ENCODE data around the gene SRC. TPM values are rescaled to one million over a fixed set of nuclear protein-coding genes. Genes with fewer than 3 reads are reported as not detected.

The SRC gene
- total RNA-seq, 2 donors from 2014 or later: 25.9 to 35.3 TPM

DNA sequence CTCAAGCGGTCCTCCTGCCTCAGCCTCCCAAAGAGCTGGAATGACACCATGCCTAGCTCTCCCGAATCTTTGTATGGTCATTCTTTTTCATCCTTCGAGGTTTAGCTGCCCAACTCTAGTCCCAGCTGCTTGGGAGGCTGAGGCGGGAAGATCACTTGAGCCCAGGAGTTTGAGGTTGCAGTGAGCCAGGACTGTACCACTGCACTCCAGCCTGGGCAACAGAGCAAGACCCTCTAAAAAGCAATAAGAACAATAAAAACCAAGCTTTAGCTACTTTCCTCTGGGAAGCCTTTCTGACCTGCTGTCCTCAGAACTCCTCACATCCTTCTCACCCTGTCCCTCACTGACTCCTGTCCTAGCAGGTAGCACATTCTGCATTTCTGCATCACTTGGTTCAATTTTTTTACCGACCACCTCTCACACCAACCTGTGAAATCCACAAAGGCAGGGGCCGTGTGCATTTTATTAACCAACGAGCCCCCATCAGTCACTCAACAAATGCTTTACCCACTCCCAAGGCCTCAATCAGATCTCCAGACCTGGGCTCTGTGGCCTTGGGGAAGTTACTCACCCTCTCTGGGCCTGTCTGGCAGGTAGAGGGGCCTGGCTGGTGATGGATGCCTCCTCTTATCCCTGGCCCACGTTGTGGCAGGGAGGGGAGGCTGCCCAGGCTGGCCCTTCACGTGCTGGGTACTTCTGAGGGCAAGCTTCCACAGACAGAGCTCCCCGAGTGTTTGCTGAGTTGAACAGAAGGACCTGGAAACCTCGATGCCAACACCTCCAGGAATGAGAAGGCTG, 14.7 kb upstream of the SRC start:
- Histone ChIP-seq H3K27me3 (no peaks in the 10 kb centered on the region), H3K36me3 (replicated peaks in 1 of 2; ENCODE audit: insufficient read depth in 1 of 2, low read depth in 2 of 2) (no peaks in the 10 kb centered on the region), H3K4me1 (no peaks in the 10 kb centered on the region), H3K9me3 (no peaks in the 10 kb centered on the region), H3K4me3 (no peak overlapping the region), H3K27ac (no peak overlapping the region)
- 70 to 71% methylated on average over 10 to 11 of the region's 11 CpGs for WGBS, 2 donors
- intact Hi-C loops (cut with DNase I): no loop called here
- ATAC-seq (no peak), DNase-seq (no peak)
- no peak for TF ChIP-seq POLR2A (IDR thresholded peaks at IDR 0.05)
- TF ChIP-seq CTCF (IDR thresholded peaks at IDR 0.05): no peak

DNA sequence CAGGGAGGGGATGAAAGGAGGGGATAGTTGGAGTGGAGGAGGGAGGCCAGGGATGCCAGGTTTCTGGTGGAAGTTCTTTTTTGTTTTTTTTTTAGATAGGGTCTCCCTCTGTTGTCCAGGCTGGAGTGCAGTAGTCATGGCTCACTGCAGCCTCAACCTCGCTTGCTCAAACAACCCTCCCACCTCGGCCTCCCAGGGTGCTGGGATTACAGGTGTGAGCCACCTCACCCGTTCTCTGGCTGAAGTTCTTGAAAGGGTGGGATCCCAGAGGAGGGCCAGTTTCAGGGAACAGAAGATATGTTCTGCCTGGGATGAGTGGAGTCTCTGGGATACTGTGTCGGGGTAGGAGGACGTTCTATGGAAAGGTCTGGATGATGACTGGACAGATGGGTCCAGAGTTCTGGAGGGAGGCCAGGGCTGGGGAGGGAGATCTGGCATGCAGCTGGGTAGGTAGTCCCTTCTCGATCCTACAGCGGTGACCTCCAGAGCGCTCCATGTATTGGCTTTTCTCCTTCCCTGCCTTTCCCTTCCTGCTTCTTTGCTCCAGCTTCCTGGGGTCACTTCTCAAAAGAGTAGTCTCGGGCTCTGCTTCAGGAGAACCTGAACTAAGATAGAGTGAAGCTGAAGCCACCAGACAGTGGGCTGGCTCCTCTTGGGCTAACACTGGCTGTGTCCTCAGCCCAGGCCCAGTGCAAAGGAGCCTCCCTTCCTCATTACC, 12.7 kb upstream of the SRC start:
- no peaks in the 10 kb centered on the region for H3K27me3 ChIP-seq
- 87 to 88% methylated on average over 7 to 9 of the region's 9 CpGs for WGBS, 2 donors
- DNase-seq (no peak), ATAC-seq (no peak)
- TF ChIP-seq POLR2A (IDR thresholded peaks at IDR 0.05): no peak
- no peak for TF ChIP-seq CTCF (IDR thresholded peaks at IDR 0.05)
- H3K9me3 ChIP-seq: no peaks in the 10 kb centered on the region
- H3K36me3 ChIP-seq (replicated peaks in 1 of 2; ENCODE audit: insufficient read depth in 1 of 2, low read depth in 2 of 2): no peaks in the 10 kb centered on the region
- H3K4me1 ChIP-seq: no peaks in the 10 kb centered on the region
- no peak overlapping the region for H3K4me3 ChIP-seq
- intact Hi-C loops (cut with DNase I): no loop called here
- H3K27ac ChIP-seq: no peak overlapping the region

GRCh38 chr20:37333848-37334318, 12.1 kb upstream of the SRC start:
- Histone ChIP-seq H3K36me3 (replicated peaks in 1 of 2; ENCODE audit: insufficient read depth in 1 of 2, low read depth in 2 of 2) (no peaks in the 10 kb centered on the region), H3K27me3 (no peaks in the 10 kb centered on the region), H3K4me3 (no peak overlapping the region), H3K27ac (no peak overlapping the region), H3K9me3 (no peaks in the 10 kb centered on the region), H3K4me1 (no peaks in the 10 kb centered on the region)
- intact Hi-C loops (cut with DNase I): no loop called here
- DNase-seq (peak in 1 of 4 donors; percentile 42), ATAC-seq (no peak)
- TF ChIP-seq POLR2A (IDR thresholded peaks at IDR 0.05) (no peak), CTCF (IDR thresholded peaks at IDR 0.05) (no peak)
- 81 to 84% methylated on average over 16 of the region's 16 CpGs for WGBS, 2 donors

- WGBS, 2 donors: 97% methylated on average over 2 of the region's 2 CpGs
- ATAC-seq (no peak), DNase-seq (no peak)
- Histone ChIP-seq H3K4me1 (no peaks in the 10 kb centered on the region), H3K4me3 (no peak overlapping the region), H3K27me3 (no peaks in the 10 kb centered on the region), H3K36me3 (replicated peaks in 1 of 2; ENCODE audit: insufficient read depth in 1 of 2, low read depth in 2 of 2) (no peaks in the 10 kb centered on the region), H3K9me3 (no peaks in the 10 kb centered on the region), H3K27ac (no peak overlapping the region)
- intact Hi-C loops (cut with DNase I): no loop called here
- no peak for TF ChIP-seq POLR2A (IDR thresholded peaks at IDR 0.05)
- no peak for TF ChIP-seq CTCF (IDR thresholded peaks at IDR 0.05)
Measured at GRCh38 chr20:37334450-37334849, 11.5 kb upstream of the SRC start.

Measured in body of pancreas (tissue), 4 donors.